Caco-2 (cell line): Measurements from ENCODE around the gene PHLPP1. TPM values are rescaled to one million over a fixed set of nuclear protein-coding genes. Genes with fewer than 3 reads are reported as not detected.
"Not testable (repeated sequence)": the region's sequence is repeated elsewhere in the genome, so short reads cannot be mapped to it uniquely, and the experiment has no call there.

ENCODE experiments used
- BruUV-seq: library from RNA; stranded (reverse); fragments of 400-500 nt; replicated peaks from 2 replicates; lab custom pipeline; 2021; lab: Mats Ljungman, UMichigan
- CTCF ChIA-PET: fragments of 300-600 bp; sonication (Branson Sonifier 250); formaldehyde crosslinking; loops from one replicate; lab custom pipeline; 2022; ENCODE audit warnings: antibody characterized with exemption; lab: Charles Lee
- POLR2A ChIA-PET: fragments of 300-600 bp; sonication (Branson Sonifier 250); formaldehyde crosslinking; loops from one replicate; lab custom pipeline; 2022; ENCODE audit warnings: antibody characterized with exemption; lab: Charles Lee
- DNase-seq, 2 experiments: peaks; one replicate each; pipeline versions ENCODE4 v3.0.0 to v3.0.0-alpha.2; 2020 to 2022
- H3K27me3 ChIP-seq: replicated peaks from 2 replicates; pipeline ENCODE4 v1.6.0; 2011; ENCODE audit warnings: low read length; ENCODE audit not compliant: control insufficient read depth, insufficient read depth
- H3K36me3 ChIP-seq: 2 replicates; pipeline ENCODE4 v1.5.1; 2011; ENCODE audit warnings: low read length; ENCODE audit not compliant: control insufficient read depth, insufficient read depth
- H3K4me1 ChIP-seq: fragments of 250-450 bp; sonication (Bioruptor Pico); 2 replicates; pipeline ENCODE4 v1.5.1; 2020; ENCODE audit warnings: mild to moderate bottlenecking
- H3K4me3 ChIP-seq: 2 replicates; pipeline ENCODE4 v1.5.1; 2011; ENCODE audit warnings: low read depth, mild to moderate bottlenecking, control low read depth, low read length
- H3K9me3 ChIP-seq: fragments of 250-450 bp; sonication (Bioruptor Pico); 2 replicates; pipeline ENCODE4 v1.5.1; 2020; ENCODE audit warnings: mild to moderate bottlenecking, moderate library complexity
- H3K27ac Mint-ChIP-seq: one replicate; pipeline ENCODE4 v1.8.0; 2022; ENCODE audit warnings: mixed read lengths; ENCODE audit not compliant: unreplicated experiment
- H3K27me3 Mint-ChIP-seq: one replicate; pipeline ENCODE4 v1.8.0; 2022; ENCODE audit warnings: mixed read lengths; ENCODE audit not compliant: insufficient read depth, unreplicated experiment
- H3K36me3 Mint-ChIP-seq: one replicate; pipeline ENCODE4 v1.8.0; 2022; ENCODE audit warnings: mild to moderate bottlenecking, mixed read lengths; ENCODE audit not compliant: insufficient read depth, unreplicated experiment
- H3K4me1 Mint-ChIP-seq: one replicate; pipeline ENCODE4 v1.8.0; 2022; ENCODE audit warnings: low read depth, mixed read lengths; ENCODE audit not compliant: unreplicated experiment
- H3K4me3 Mint-ChIP-seq: one replicate; pipeline ENCODE4 v1.8.0; 2022; ENCODE audit warnings: mild to moderate bottlenecking, moderate library complexity, mixed read lengths; ENCODE audit not compliant: unreplicated experiment
- H3K9me3 Mint-ChIP-seq: one replicate; pipeline ENCODE4 v1.8.0; 2022; ENCODE audit warnings: mixed read lengths; ENCODE audit not compliant: unreplicated experiment
- CTCF ChIP-seq, 2 experiments: fragments of 200-600 bp in 1 of 2; IDR thresholded peaks; 1 replicate in 1 of 2; 2 replicates in 1 of 2; pipeline versions ENCODE4 v1.5.1 to v1.8.0; 2011 to 2022; ENCODE audit warnings: antibody characterized with exemption in 1 of 2, control low read depth in 1 of 2, inconsistent platforms in 1 of 2, low read depth in 1 of 2, low read length in 1 of 2, mild to moderate bottlenecking in 1 of 2, moderate library complexity in 1 of 2; ENCODE audit not compliant: insufficient read depth in 1 of 2, severe bottlenecking in 1 of 2, unreplicated experiment in 1 of 2
- intact Hi-C: fragments of 100-400 bp; cut with micrococcal nuclease; formaldehyde crosslinking; loops from one replicate; pipeline ENCODE4 v1.10.0; 2022; ENCODE audit not compliant: unreplicated experiment
- total RNA-seq: library from RNA; stranded (reverse); gene quantifications from 2 replicates; pipeline ENCODE4 v1.2.3, GENCODE V29; 2022

PHLPP1 gene
- total RNA-seq, 1 experiment from 2014 or later = 20.1 TPM

- H3K36me3 ChIP-seq = no peaks in the 10 kb centered on the region
- no peaks in the 10 kb centered on the region for H3K4me1 ChIP-seq
- Mint-ChIP-seq H3K9me3 (peaks cover 14% of the 10 kb centered on the region), H3K27ac (no peak overlapping the region), H3K27me3 (no peaks in the 10 kb centered on the region), H3K36me3 (no peaks in the 10 kb centered on the region), H3K4me1 (no peaks in the 10 kb centered on the region), H3K4me3 (no peak overlapping the region)
- H3K27me3 ChIP-seq = no peaks in the 10 kb centered on the region
- no peak for TF ChIP-seq CTCF (IDR thresholded peaks at IDR 0.05; ENCODE audit: insufficient read depth in 1 of 2, low read depth in 1 of 2, low read length in 1 of 2, severe bottlenecking in 1 of 2, unreplicated experiment in 1 of 2)
- intact Hi-C loops = no loop called here
- no TSS peak for BruUV-seq
- H3K4me3 ChIP-seq = no peak overlapping the region
- H3K9me3 ChIP-seq = no peaks in the 10 kb centered on the region
- no peak for DNase-seq
- ChIA-PET POLR2A (no interaction called here), CTCF (no interaction called here)
These were observed 21.7 kb upstream of the PHLPP1 start for GRCh38 chr18:62693659-62694058.

DNA sequence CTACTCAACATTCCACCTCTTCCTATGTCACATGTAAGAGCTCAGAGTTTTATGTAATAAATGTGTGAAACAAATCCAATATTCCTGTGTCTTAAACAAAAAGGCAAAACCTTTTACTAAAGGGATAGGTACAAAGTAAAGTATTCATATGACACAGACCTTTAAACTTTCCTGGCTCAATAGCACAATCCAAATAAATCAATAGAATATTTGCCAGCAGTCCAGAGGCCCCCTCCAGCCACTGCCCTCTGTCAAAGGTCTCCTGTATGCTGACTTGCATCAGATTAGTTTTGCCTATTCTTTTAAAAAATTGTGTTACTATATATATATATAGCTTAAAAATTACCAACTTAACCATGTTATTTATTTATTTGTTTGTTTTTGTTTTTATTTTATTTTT is 17.7 kb upstream of the PHLPP1 start:
- H3K4me1 ChIP-seq = no peaks in the 10 kb centered on the region
- BruUV-seq = no TSS peak
- no peak for TF ChIP-seq CTCF (IDR thresholded peaks at IDR 0.05; ENCODE audit: insufficient read depth in 1 of 2, low read depth in 1 of 2, low read length in 1 of 2, severe bottlenecking in 1 of 2, unreplicated experiment in 1 of 2)
- no peaks in the 10 kb centered on the region for H3K36me3 ChIP-seq
- H3K9me3 ChIP-seq = no peaks in the 10 kb centered on the region
- no peak for DNase-seq
- H3K27ac Mint-ChIP-seq = no peak overlapping the region
- POLR2A ChIA-PET = no interaction called here
- no peaks in the 10 kb centered on the region for H3K27me3 ChIP-seq
- no peaks in the 10 kb centered on the region for H3K9me3 Mint-ChIP-seq
- intact Hi-C loops = no loop called here
- no peaks in the 10 kb centered on the region for H3K27me3 Mint-ChIP-seq
- CTCF ChIA-PET = no interaction called here
- no peaks in the 10 kb centered on the region for H3K4me1 Mint-ChIP-seq
- no peak overlapping the region for H3K4me3 ChIP-seq
- no peaks in the 10 kb centered on the region for H3K36me3 Mint-ChIP-seq
- no peak overlapping the region for H3K4me3 Mint-ChIP-seq

- H3K36me3 ChIP-seq = no peaks in the 10 kb centered on the region
- DNase-seq = no peak
- CTCF ChIA-PET = no interaction called here
- TF ChIP-seq CTCF (IDR thresholded peaks at IDR 0.05; ENCODE audit: insufficient read depth in 1 of 2, low read depth in 1 of 2, low read length in 1 of 2, severe bottlenecking in 1 of 2, unreplicated experiment in 1 of 2) = no peak
- Mint-ChIP-seq H3K4me3 (no peak overlapping the region), H3K27me3 (no peaks in the 10 kb centered on the region), H3K36me3 (no peaks in the 10 kb centered on the region), H3K27ac (no peak overlapping the region), H3K4me1 (no peaks in the 10 kb centered on the region), H3K9me3 (no peaks in the 10 kb centered on the region)
- no peaks in the 10 kb centered on the region for H3K27me3 ChIP-seq
- POLR2A ChIA-PET = no interaction called here
- H3K4me1 ChIP-seq = no peaks in the 10 kb centered on the region
- no peaks in the 10 kb centered on the region for H3K9me3 ChIP-seq
- no TSS peak for BruUV-seq
- intact Hi-C loops = no loop called here
- no peak overlapping the region for H3K4me3 ChIP-seq
These were observed 13.1 kb upstream of the PHLPP1 start for GRCh38 chr18:62702259-62702658.

DNA sequence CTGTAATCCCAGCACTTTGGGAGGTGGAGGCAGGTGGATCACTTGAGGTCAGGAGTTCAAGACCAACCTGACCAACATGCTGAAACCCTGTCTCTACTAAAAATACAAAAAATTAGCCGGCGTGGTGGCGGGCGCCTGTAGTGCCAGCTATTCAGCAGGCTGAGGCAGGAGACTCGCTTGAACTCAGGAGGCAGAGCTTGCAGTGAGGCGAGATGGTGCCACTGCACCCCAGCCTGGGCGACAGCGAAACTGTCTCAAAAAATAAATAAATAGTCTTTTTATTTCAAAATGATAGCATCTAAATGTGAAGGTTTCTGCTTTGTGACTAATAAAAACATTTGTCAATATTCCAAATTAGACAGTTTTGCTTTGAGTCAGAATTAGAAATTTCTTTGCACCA is 8.5 kb upstream of the PHLPP1 start:
- BruUV-seq, H3K36me3 Mint-ChIP-seq, H3K27ac Mint-ChIP-seq, H3K4me1 ChIP-seq, intact Hi-C loops, H3K4me3 ChIP-seq, CTCF ChIA-PET, H3K27me3 Mint-ChIP-seq, H3K27me3 ChIP-seq, H3K9me3 Mint-ChIP-seq, H3K4me1 Mint-ChIP-seq, H3K4me3 Mint-ChIP-seq, DNase-seq, H3K36me3 ChIP-seq, POLR2A ChIA-PET, H3K9me3 ChIP-seq: not testable (repeated sequence)

- H3K27me3 ChIP-seq, H3K27me3 Mint-ChIP-seq, H3K4me3 ChIP-seq, H3K9me3 ChIP-seq, H3K4me3 Mint-ChIP-seq, H3K9me3 Mint-ChIP-seq, H3K4me1 ChIP-seq, H3K36me3 Mint-ChIP-seq, CTCF ChIA-PET, H3K27ac Mint-ChIP-seq, H3K4me1 Mint-ChIP-seq, DNase-seq, H3K36me3 ChIP-seq, POLR2A ChIA-PET, BruUV-seq: not testable (repeated sequence)
- intact Hi-C loops = loop anchor here (10.0 kb wide), 2 partner anchors 125 to 175 kb away; no protein-coding TSS in a partner anchor
These were observed 5.4 kb upstream of the PHLPP1 start for GRCh38 chr18:62709908-62710307.
